ENCODE data around the gene VPS13D.

VPS13D gene

GRCh38 chr1:12475101-12475500 is 245.3 kb downstream of the VPS13D start:
- DNase-seq = no peak

- DNase-seq = no peak
Measured at GRCh38 chr1:12475530-12475934, 245.7 kb downstream of the VPS13D start.

GRCh38 chr1:12475947-12476346 is 246.1 kb downstream of the VPS13D start:
- DNase-seq = no peak

GRCh38 chr1:12477314-12477713 is 247.5 kb downstream of the VPS13D start:
- DNase-seq = no peak

- DNase-seq = peak; percentile 10
Measured at GRCh38 chr1:12477936-12478611, 248.2 kb downstream of the VPS13D start.

- DNase-seq = no peak
Measured at GRCh38 chr1:12478612-12478985, 248.8 kb downstream of the VPS13D start.

- DNase-seq = no peak
Measured at GRCh38 chr1:12479311-12479710, 249.5 kb downstream of the VPS13D start.

GRCh38 chr1:12480041-12480440 is 250.2 kb downstream of the VPS13D start:
- no peak for DNase-seq

- DNase-seq = no peak
Measured at GRCh38 chr1:12480748-12481362, 251.0 kb downstream of the VPS13D start.

GRCh38 chr1:12481928-12482327 is 252.1 kb downstream of the VPS13D start:
- DNase-seq = no peak

GRCh38 chr1:12482988-12483387 is 253.2 kb downstream of the VPS13D start:
- no peak for DNase-seq

GRCh38 chr1:12485231-12486058 is 255.6 kb downstream of the VPS13D start:
- no peak for DNase-seq

GRCh38 chr1:12486059-12486341 is 256.2 kb downstream of the VPS13D start:
- no peak for DNase-seq

- DNase-seq = no peak
Measured at GRCh38 chr1:12486401-12487005, 256.7 kb downstream of the VPS13D start.

GRCh38 chr1:12487520-12487919 is 257.7 kb downstream of the VPS13D start:
- DNase-seq = no peak

- DNase-seq = no peak
Measured at GRCh38 chr1:12488666-12489354, 259.0 kb downstream of the VPS13D start.

GRCh38 chr1:12490532-12491142 is 260.8 kb downstream of the VPS13D start:
- no peak for DNase-seq

- no peak for DNase-seq
Measured at GRCh38 chr1:12491656-12492055, 261.8 kb downstream of the VPS13D start.

GRCh38 chr1:12495725-12496124 is 265.9 kb downstream of the VPS13D start:
- DNase-seq = no peak

GRCh38 chr1:12496154-12496961 is 266.5 kb downstream of the VPS13D start:
- DNase-seq = no peak

- DNase-seq = no peak
Measured at GRCh38 chr1:12499539-12500240, 269.9 kb downstream of the VPS13D start.
